HG03045 (cell line): ENCODE measurements around the gene ATF7.
"Not testable (repeated sequence)": the region's sequence is repeated elsewhere in the genome, so short reads cannot be mapped to it uniquely, and the experiment has no call there.

Experiments
- ATAC-seq: cut with Tn5 transposase; IDR thresholded peaks from one replicate; pipeline ENCODE4 v1.9.1; 2021; ENCODE audit warnings: mild to moderate bottlenecking, moderate library complexity; ENCODE audit not compliant: unreplicated experiment

Gene ATF7

GRCh38 chr12:53485955-53486735 lies 140.0 kb downstream of the ATF7 start:
- ATAC-seq, result no peak

GRCh38 chr12:53484686-53485575 lies 141.3 kb downstream of the ATF7 start:
- ATAC-seq, result no peak

GRCh38 chr12:53483979-53484377 lies 142.2 kb downstream of the ATF7 start:
- ATAC-seq, result no peak

- no peak for ATAC-seq
Measured at GRCh38 chr12:53483225-53483978, 142.8 kb downstream of the ATF7 start.

- no peak for ATAC-seq
Measured at GRCh38 chr12:53482626-53483168, 143.5 kb downstream of the ATF7 start.

DNA sequence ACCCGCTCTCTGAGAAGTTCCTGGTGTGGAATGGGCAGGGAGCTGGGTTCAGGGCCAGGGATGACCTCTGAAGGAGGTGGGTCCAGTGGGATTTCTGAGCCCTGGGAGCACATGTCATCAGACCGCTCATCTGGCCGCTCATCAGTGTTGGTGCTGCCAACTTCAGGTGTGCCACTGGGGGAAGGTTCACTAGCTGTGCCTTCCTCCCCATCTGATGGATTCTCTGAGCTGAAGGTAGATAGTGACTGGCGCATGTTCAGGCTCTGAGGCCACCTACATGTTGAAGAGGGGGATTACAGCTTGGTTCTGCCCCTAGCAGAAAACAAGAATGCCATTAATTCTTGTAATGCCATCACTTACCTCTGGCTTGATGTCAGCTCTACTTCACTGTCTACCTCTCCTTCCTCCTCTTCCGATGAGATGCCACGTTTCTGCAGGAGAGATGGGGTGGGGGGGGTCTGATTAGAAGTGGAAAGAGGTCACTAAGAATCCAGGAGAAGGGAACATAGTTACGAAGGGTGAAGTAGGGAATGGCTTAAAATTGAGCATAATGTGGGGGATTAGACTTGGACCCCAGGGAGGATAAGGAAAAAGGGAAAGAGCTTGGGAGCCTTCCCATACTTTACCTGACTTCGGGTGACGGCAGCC lies 144.1 kb downstream of the ATF7 start:
- no peak for ATAC-seq

GRCh38 chr12:53481458-53481857 lies 144.7 kb downstream of the ATF7 start:
- ATAC-seq, result not testable (repeated sequence)

- ATAC-seq, result no peak
Measured at GRCh38 chr12:53480491-53481442, 145.4 kb downstream of the ATF7 start.

GRCh38 chr12:53479331-53479730 lies 146.9 kb downstream of the ATF7 start:
- no peak for ATAC-seq

GRCh38 chr12:53478865-53479264 lies 147.3 kb downstream of the ATF7 start:
- no peak for ATAC-seq

- ATAC-seq, result no peak
Measured at GRCh38 chr12:53476769-53477209, 149.4 kb downstream of the ATF7 start.

- ATAC-seq, result no peak
Measured at GRCh38 chr12:53474819-53475218, 151.4 kb downstream of the ATF7 start.

DNA sequence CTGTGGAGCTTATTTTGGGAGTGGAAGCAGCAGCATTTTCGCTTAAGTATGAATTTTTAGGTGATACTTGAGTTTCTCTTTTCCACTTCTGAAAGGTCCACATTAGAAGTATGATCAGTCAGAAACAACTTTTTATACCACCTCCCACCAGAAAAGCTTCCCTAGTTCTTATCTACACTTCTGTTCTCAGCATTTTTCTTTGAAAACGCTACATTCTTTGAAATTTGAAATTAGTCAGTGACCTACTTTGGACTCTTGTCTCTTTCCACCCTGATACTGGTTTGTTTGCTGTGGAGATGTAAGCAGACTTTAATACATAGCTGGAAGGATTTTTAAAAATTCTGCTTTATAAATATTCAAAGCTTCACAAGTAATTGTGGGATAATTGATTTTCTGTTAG lies 152.1 kb downstream of the ATF7 start:
- no peak for ATAC-seq

DNA sequence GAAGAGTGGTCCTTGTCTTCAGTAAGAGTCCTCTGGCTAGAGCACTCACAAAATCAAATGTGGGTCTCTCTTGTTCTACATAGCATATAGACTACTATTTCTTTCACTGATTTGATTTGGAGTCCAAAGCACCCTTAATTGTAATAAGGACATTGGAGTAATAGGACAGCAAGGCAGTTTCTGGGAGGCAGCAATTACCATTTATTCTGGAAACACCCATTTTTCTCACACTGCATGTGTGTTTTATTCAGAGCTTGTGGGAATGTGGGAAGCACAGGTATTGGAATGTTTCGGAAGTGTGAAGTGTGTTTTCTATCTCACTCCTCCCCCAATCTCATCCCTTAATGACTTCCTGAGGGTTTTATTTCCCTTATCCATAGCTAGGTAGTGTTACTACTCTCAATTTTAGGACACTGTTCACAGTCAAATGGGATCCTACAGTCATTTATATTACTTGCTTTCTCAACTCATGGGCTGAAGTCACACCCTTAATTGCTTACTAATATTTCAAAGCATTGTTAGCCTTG lies 154.1 kb downstream of the ATF7 start:
- ATAC-seq, result no peak

DNA sequence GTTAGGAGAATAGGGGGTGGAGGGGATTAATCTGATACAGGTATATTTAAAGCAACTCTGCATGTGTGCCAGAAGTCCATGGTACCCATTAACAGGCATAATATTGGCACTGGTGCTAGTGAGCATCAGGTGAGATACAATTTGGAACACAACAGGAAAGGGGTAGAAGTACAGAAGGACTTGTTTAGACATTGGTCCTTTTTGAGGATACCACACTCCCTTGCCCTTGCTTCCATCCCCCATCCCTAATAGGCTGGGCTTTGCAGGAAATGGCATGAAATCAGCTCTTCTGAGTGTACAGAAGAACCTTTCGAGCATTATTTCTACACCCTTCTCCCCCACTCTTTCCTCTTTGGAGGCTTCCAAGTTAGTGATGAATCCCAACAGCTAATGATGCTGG lies 157.9 kb downstream of the ATF7 start:
- ATAC-seq, result no peak

GRCh38 chr12:53467880-53468279 lies 158.3 kb downstream of the ATF7 start:
- no peak for ATAC-seq

- no peak for ATAC-seq
Measured at GRCh38 chr12:53467082-53467481, 159.1 kb downstream of the ATF7 start.

GRCh38 chr12:53466640-53467039 lies 159.5 kb downstream of the ATF7 start:
- no peak for ATAC-seq

DNA sequence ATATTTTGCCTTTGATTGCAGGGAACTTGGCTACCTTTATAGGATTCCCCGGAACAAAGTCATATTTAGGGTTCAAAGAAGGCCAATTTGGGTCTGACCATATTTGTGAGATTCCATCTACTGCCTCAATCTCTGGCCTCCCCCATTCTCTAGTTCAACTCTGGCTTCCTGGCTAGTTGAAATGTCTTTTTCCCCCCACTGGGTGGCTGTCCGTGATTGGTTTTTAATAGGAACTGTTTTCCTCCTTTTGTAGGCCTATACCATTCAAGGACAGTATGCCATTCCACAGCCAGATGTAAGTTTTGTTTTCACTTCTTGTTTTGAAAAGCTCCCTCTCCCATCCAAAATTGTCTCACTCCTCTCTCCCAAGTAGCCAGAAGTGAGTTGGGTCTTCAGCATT lies 160.5 kb downstream of the ATF7 start:
- ATAC-seq, result no peak
